ENCODE data around the gene CRAMP1.

- TF ChIP-seq RCOR1 (IDR thresholded peaks at IDR 0.05; ENCODE audit: low read length) (no peak), TCF12 (IDR thresholded peaks at IDR 0.05) (no peak), CTCF (IDR thresholded peaks at IDR 0.05) (no peak)
These were observed 96.6 kb downstream of the CRAMP1 start for GRCh38 chr16:1708768-1709180.

Measured in SK-N-SH (cell line).